Stomach (tissue), 4 donors: Measurements from ENCODE around the gene GRIK1.

Source experiments
- EP300 ChIP-seq: sonication (generic); formaldehyde crosslinking; IDR thresholded peaks from one replicate; pipeline ENCODE4 v1.6.1; 2017; ENCODE audit warnings: antibody characterized with exemption
- POLR2A ChIP-seq, 4 donors: fragments of 450-650 bp; IDR thresholded peaks; one replicate each; pipeline ENCODE4 v1.6.1; 2016; ENCODE audit warnings: antibody characterized with exemption in 4 of 4, control low read depth in 2 of 4, mild to moderate bottlenecking in 1 of 4, moderate library complexity in 1 of 4
- TF ChIP-seq, protein P1 (sequence below), 7 experiments: fragments of 450-650 bp in 4 of 7; fragments of 200-600 bp in 3 of 7; sonication (generic) in 3 of 7; IDR thresholded peaks; one replicate each; pipeline ENCODE4 v1.5.1; 2016 to 2019; ENCODE audit warnings: antibody characterized with exemption in 7 of 7, control low read depth in 2 of 7, mild to moderate bottlenecking in 1 of 7

DNA sequence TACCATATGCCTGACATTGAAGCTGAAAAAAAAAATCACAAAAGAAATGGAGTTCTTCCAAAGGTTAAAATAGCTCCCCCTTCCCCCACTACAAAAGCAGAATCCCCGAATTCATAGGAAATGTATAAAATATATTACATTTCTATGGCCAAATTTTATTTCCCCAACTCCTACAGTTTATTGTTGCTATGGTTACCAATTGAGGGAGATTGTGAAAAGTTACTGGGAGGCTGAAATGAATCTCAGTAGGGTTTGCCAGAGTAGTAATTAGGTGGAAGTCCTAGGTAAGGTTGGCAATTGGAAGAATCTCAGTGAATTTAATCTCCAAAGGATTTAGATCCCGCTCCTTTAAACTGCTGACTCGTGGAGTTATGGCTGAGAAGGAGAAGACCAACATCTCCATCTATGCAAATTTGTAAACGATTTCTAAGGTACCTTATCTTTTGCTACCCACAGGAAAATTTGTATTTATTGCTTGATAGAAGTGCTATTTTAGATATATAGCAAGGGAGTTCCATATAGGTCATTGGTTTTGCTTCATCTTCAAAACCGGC is 359.0 kb downstream of the GRIK1 start:
- TF ChIP-seq POLR2A (IDR thresholded peaks at IDR 0.05) (no peak), EP300 (no peak)
- TF ChIP-seq, protein P1, sequence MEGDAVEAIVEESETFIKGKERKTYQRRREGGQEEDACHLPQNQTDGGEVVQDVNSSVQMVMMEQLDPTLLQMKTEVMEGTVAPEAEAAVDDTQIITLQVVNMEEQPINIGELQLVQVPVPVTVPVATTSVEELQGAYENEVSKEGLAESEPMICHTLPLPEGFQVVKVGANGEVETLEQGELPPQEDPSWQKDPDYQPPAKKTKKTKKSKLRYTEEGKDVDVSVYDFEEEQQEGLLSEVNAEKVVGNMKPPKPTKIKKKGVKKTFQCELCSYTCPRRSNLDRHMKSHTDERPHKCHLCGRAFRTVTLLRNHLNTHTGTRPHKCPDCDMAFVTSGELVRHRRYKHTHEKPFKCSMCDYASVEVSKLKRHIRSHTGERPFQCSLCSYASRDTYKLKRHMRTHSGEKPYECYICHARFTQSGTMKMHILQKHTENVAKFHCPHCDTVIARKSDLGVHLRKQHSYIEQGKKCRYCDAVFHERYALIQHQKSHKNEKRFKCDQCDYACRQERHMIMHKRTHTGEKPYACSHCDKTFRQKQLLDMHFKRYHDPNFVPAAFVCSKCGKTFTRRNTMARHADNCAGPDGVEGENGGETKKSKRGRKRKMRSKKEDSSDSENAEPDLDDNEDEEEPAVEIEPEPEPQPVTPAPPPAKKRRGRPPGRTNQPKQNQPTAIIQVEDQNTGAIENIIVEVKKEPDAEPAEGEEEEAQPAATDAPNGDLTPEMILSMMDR (IDR thresholded peaks at IDR 0.05) = no peak
